DMS153 (cell line): ENCODE results near the gene FOXC2.

Source experiments
- DNase-seq: peaks from one replicate; lab custom pipeline; 2025; lab: John Stamatoyannopoulos, UW

FOXC2 gene

GRCh38 chr16:86533076-86533475 is 33.6 kb upstream of the FOXC2 start:
- DNase-seq: no peak

GRCh38 chr16:86533767-86534351 is 32.8 kb upstream of the FOXC2 start:
- no peak for DNase-seq

- no peak for DNase-seq
Measured at GRCh38 chr16:86534779-86535615, 31.6 kb upstream of the FOXC2 start.

- DNase-seq: no peak
Measured at GRCh38 chr16:86536621-86537020, 30.0 kb upstream of the FOXC2 start.

GRCh38 chr16:86537486-86537885 is 29.1 kb upstream of the FOXC2 start:
- no peak for DNase-seq

- DNase-seq: no peak
Measured at GRCh38 chr16:86538196-86538780, 28.3 kb upstream of the FOXC2 start.

GRCh38 chr16:86540894-86541293 is 25.7 kb upstream of the FOXC2 start:
- no peak for DNase-seq

GRCh38 chr16:86541560-86541959 is 25.1 kb upstream of the FOXC2 start:
- no peak for DNase-seq

GRCh38 chr16:86542756-86543750 is 23.6 kb upstream of the FOXC2 start:
- no peak for DNase-seq

- no peak for DNase-seq
Measured at GRCh38 chr16:86545481-86545880, 21.1 kb upstream of the FOXC2 start.

- DNase-seq: no peak
Measured at GRCh38 chr16:86545954-86546637, 20.5 kb upstream of the FOXC2 start.

GRCh38 chr16:86546638-86547013 is 20.0 kb upstream of the FOXC2 start:
- DNase-seq: no peak

- DNase-seq: no peak
Measured at GRCh38 chr16:86547286-86547685, 19.3 kb upstream of the FOXC2 start.

GRCh38 chr16:86549076-86549892 is 17.3 kb upstream of the FOXC2 start:
- no peak for DNase-seq

- no peak for DNase-seq
Measured at GRCh38 chr16:86549893-86550190, 16.8 kb upstream of the FOXC2 start.

GRCh38 chr16:86550281-86550680 is 16.3 kb upstream of the FOXC2 start:
- no peak for DNase-seq

- no peak for DNase-seq
Measured at GRCh38 chr16:86553356-86553755, 13.3 kb upstream of the FOXC2 start.

- DNase-seq: no peak
Measured at GRCh38 chr16:86554599-86554916, 12.1 kb upstream of the FOXC2 start.

- peak; percentile 76 for DNase-seq
Measured at GRCh38 chr16:86554917-86555703, 11.5 kb upstream of the FOXC2 start, which contains the start of gene MTHFSD. Gene MTHFSD (minus strand): TSS chr16:86555235. CDS start chr16:86555184, 51 bp downstream.

- DNase-seq: no peak
Measured at GRCh38 chr16:86555704-86556075, 10.9 kb upstream of the FOXC2 start.
